DND-41 (cell line): ENCODE data around the gene HNRNPAB.

ENCODE experiments used
- ATAC-seq: fragments of 200-7000 bp; cut with Tn5 transposase; 3 replicates; pipeline ENCODE4 v1.9.1; 2021; ENCODE audit warnings: low read depth; ENCODE audit not compliant: insufficient read depth
- DNase-seq: peaks from one replicate; pipeline ENCODE4 v3.0.0-alpha.2; 2020
- H2AFZ ChIP-seq: 2 replicates; pipeline ENCODE4 v1.6.0; 2012; ENCODE audit warnings: low read depth, low read length
- H3K27ac ChIP-seq: 2 replicates; pipeline ENCODE4 v1.5.1; 2012; ENCODE audit warnings: low read length, inconsistent platforms
- H3K27me3 ChIP-seq: fragments of 200-600 bp; sonication (generic); 2 replicates; pipeline ENCODE4 v1.6.0; 2012; ENCODE audit warnings: low read length, mild to moderate bottlenecking, inconsistent platforms; ENCODE audit not compliant: insufficient read depth, poor library complexity
- H3K36me3 ChIP-seq: 2 replicates; pipeline ENCODE4 v1.5.1; 2012; ENCODE audit warnings: low read length, inconsistent platforms; ENCODE audit not compliant: insufficient read depth
- H3K4me1 ChIP-seq: 2 replicates; pipeline ENCODE4 v1.5.1; 2012; ENCODE audit warnings: mild to moderate bottlenecking, low read length; ENCODE audit not compliant: insufficient read depth
- H3K4me2 ChIP-seq: 2 replicates; pipeline ENCODE4 v1.6.0; 2012; ENCODE audit warnings: mild to moderate bottlenecking, moderate library complexity, low read length, inconsistent platforms; ENCODE audit not compliant: insufficient read depth
- H3K4me3 ChIP-seq, 2 experiments: fragments of 200-600 bp in 1 of 2; shearing (Covaris generic) in 1 of 2; 2 replicates each; pipeline ENCODE4 v1.5.1; 2012 to 2016; ENCODE audit warnings: inconsistent platforms in 2 of 2, low read length in 2 of 2, mild to moderate bottlenecking in 2 of 2, low read depth in 1 of 2, moderate library complexity in 1 of 2
- H3K79me2 ChIP-seq: 2 replicates; pipeline ENCODE4 v1.6.0; 2012; ENCODE audit warnings: low read length, inconsistent platforms; ENCODE audit not compliant: insufficient read depth
- H3K9ac ChIP-seq: 2 replicates; pipeline ENCODE4 v1.6.0; 2012; ENCODE audit warnings: low read depth, mild to moderate bottlenecking, inconsistent platforms, low read length, moderate library complexity
- H3K9me3 ChIP-seq: 2 replicates; pipeline ENCODE4 v1.5.1; 2012; ENCODE audit warnings: low read length, moderate library complexity, mild to moderate bottlenecking, inconsistent platforms; ENCODE audit not compliant: insufficient read depth, severe bottlenecking
- H4K20me1 ChIP-seq: 2 replicates; pipeline ENCODE4 v1.6.0; 2012; ENCODE audit warnings: low read length; ENCODE audit not compliant: insufficient read depth
- CTCF ChIP-seq: IDR thresholded peaks from 2 replicates; pipeline ENCODE4 v1.5.1; 2012; ENCODE audit warnings: borderline replicate concordance, low read length, moderate library complexity, mild to moderate bottlenecking; ENCODE audit not compliant: poor library complexity, severe bottlenecking; ENCODE audit errors: extremely low read depth
- EZH2 ChIP-seq: IDR thresholded peaks from 3 replicates; pipeline ENCODE4 v1.6.1; 2012; ENCODE audit warnings: borderline replicate concordance, low read depth, mild to moderate bottlenecking, moderate library complexity, low read length, inconsistent platforms; ENCODE audit not compliant: severe bottlenecking

The HNRNPAB gene

GRCh38 chr5:178182158-178182876 lies 22.0 kb upstream of the HNRNPAB start:
- TF ChIP-seq EZH2, result no peak
- no peak for TF ChIP-seq CTCF
- no peak overlapping the region for H3K4me3 ChIP-seq

DNA sequence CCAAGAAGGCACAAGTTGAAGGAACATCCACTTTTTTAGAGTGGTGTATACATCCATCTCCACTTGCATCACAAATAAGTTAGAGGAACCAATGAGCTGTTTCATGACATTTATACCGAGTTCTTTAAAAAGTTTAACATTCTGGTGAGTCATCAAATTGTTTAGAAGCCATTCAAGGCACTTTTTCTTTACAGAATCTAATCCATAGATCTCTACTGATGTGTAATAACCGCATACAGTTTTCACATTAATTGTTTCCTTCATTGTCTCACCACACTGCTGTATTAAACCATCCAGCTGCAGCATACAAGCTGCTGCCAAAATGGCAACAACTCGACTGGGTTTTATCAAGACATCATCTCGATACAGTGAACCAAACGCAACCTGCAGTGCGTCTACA lies 17.9 kb upstream of the HNRNPAB start:
- Histone ChIP-seq H3K9ac (no peak overlapping the region), H2AFZ (no peak overlapping the region), H3K4me3 (no peak overlapping the region), H3K4me1 (no peaks in the 10 kb centered on the region), H3K79me2 (no peaks in the 10 kb centered on the region), H3K27me3 (no peaks in the 10 kb centered on the region), H3K27ac (no peak overlapping the region), H3K36me3 (no peaks in the 10 kb centered on the region), H3K4me2 (no peak overlapping the region), H4K20me1 (no peaks in the 10 kb centered on the region), H3K9me3 (no peaks in the 10 kb centered on the region)
- no peak for DNase-seq
- TF ChIP-seq CTCF (no peak), EZH2 (no peak)
- no peak for ATAC-seq

More at GRCh38 chr5:178182158-178182876, 22.0 kb upstream of the HNRNPAB start:
- Histone ChIP-seq H3K79me2 (no peaks in the 10 kb centered on the region), H3K4me2 (no peak overlapping the region), H3K27ac (no peak overlapping the region), H3K9ac (no peak overlapping the region), H3K36me3 (no peaks in the 10 kb centered on the region), H3K27me3 (no peaks in the 10 kb centered on the region), H2AFZ (no peak overlapping the region), H3K4me1 (no peaks in the 10 kb centered on the region), H4K20me1 (no peaks in the 10 kb centered on the region), H3K9me3 (no peaks in the 10 kb centered on the region)
- no peak; the same call in 1 of the 3 replicates for ATAC-seq
- DNase-seq, result no peak

DNA sequence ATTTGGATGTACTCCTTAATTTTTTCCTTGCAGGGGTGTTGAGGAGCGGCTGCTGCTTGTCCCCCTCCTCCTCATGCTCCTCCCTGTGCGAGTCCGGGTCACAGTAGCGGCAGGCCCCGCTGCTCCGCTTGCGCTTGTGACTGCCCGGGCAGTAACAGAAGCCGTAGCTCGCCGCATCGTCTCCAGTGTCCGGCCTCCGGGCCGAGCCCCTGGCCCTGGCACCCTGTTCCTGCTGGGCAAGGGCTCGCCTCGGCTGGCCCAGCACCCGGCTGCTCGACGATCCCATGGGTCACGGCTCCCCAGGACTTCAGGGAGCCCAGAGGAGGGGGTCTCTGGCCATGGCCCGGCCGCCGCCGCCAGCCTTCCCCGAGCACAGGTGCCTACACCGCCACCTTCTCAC lies 17.3 kb upstream of the HNRNPAB start, which contains the start of gene GMCL2:
TSS of gene GMCL2 (minus strand) at position 358 of the 400 bp plus-strand sequence. CDS start at position 286, 72 bp downstream.
- DNase-seq (no peak), ATAC-seq (no peak)
- Histone ChIP-seq H3K9me3 (no peaks in the 10 kb centered on the region), H2AFZ (no peak within 1 kb of the TSS), H3K4me1 (no peaks in the 10 kb centered on the region), H3K4me3 (no peak within 1 kb of the TSS), H3K36me3 (no peaks in the 10 kb centered on the region), H4K20me1 (no peaks in the 10 kb centered on the region), H3K4me2 (no peak within 1 kb of the TSS), H3K9ac (no peak within 1 kb of the TSS), H3K79me2 (no peaks in the 10 kb centered on the region), H3K27me3 (no peaks in the 10 kb centered on the region), H3K27ac (no peak within 1 kb of the TSS)
- TF ChIP-seq CTCF, result no peak
- TF ChIP-seq EZH2, result no peak
